Transverse colon (tissue), 4 donors: ENCODE data around the gene CWC27. TPM values are rescaled to one million over a fixed set of nuclear protein-coding genes. Genes with fewer than 3 reads are reported as not detected.
A peak's percentile ranks its signal among the peaks of the same experiment; 100 is the strongest.

Source experiments
- DNase-seq: peaks from one replicate; pipeline ENCODE4 v3.0.0-alpha.2; 2019
- H3K27ac ChIP-seq, 4 donors: fragments of 200-600 bp; sonication (generic); 2 replicates each; pipeline ENCODE4 v1.5.1; 2016 to 2018; ENCODE audit warnings: inconsistent platforms in 4 of 4
- H3K27me3 ChIP-seq: fragments of 200-600 bp; sonication (generic); 2 replicates; pipeline ENCODE4 v1.5.1; 2017; ENCODE audit warnings: inconsistent platforms
- H3K36me3 ChIP-seq, 4 donors: fragments of 200-600 bp; sonication (generic); 2 replicates each; pipeline ENCODE4 v1.5.1; 2017 to 2019; ENCODE audit warnings: inconsistent platforms in 4 of 4
- H3K4me1 ChIP-seq, 4 donors: fragments of 200-600 bp; sonication (generic); 2 replicates each; pipeline ENCODE4 v1.5.1; 2017 to 2020; ENCODE audit warnings: inconsistent platforms in 4 of 4
- H3K4me3 ChIP-seq, 4 donors: fragments of 200-600 bp; sonication (generic); 1 replicate in 1 of 4; 2 replicates in 3 of 4; pipeline versions ENCODE4 v1.5.1 to v1.6.1; 2017 to 2019; ENCODE audit warnings: inconsistent platforms in 4 of 4
- H3K9me3 ChIP-seq, 2 donors: fragments of 200-600 bp; sonication (generic); 2 replicates each; pipeline ENCODE4 v1.5.1; 2017 to 2019; ENCODE audit warnings: inconsistent platforms in 2 of 2
- CTCF ChIP-seq, 5 experiments: fragments of 200-600 bp in 3 of 5; fragments of 450-650 bp in 2 of 5; sonication (generic) in 3 of 5; IDR thresholded peaks; 1 replicate in 2 of 5; 2 replicates in 3 of 5; pipeline ENCODE4 v1.5.1; 2016 to 2017; ENCODE audit warnings: antibody characterized with exemption in 5 of 5, inconsistent platforms in 3 of 5, mild to moderate bottlenecking in 2 of 5, moderate library complexity in 1 of 5
- EP300 ChIP-seq: sonication (generic); formaldehyde crosslinking; IDR thresholded peaks from one replicate; pipeline ENCODE4 v1.6.1; 2017; ENCODE audit warnings: antibody characterized with exemption, low read depth
- POLR2A ChIP-seq: fragments of 450-650 bp; IDR thresholded peaks from one replicate; pipeline ENCODE4 v1.6.1; 2016; ENCODE audit warnings: antibody characterized with exemption, mild to moderate bottlenecking, moderate library complexity
- POLR2AphosphoS5 ChIP-seq, 3 donors: sonication (generic); formaldehyde crosslinking; IDR thresholded peaks; one replicate each; pipeline ENCODE4 v1.6.1; 2016; ENCODE audit warnings: antibody characterized with exemption in 3 of 3
- WGBS, 2 donors: methylation state at CpG; one replicate each; pipeline ENCODE4 v1.1.5; 2018; ENCODE audit warnings: low coverage in 1 of 2; 5-methylcytosine and 5-hydroxymethylcytosine counted together
- in situ Hi-C, 4 donors: fragments of 200-750 bp; cut with MboI; loops; one replicate each; pipeline versions ENCODE4 v1.15.0 to v1.15.1; 2017; ENCODE audit warnings: low sequenced_read_pairs in 3 of 4, low pct_ligation_motif_present in 1 of 4, low pct_unique_long_range_greater_than_20kb in 1 of 4
- intact Hi-C: fragments of 100-400 bp; cut with DNase I; formaldehyde crosslinking; loops from one replicate; pipeline ENCODE4 v1.15.1; 2023; ENCODE audit warnings: low total_unique reads
- total RNA-seq, 4 donors: library from RNA; depleted of rRNA; stranded (reverse); fragments of >200 nt; gene quantifications; one replicate each; pipeline ENCODE4 v1.1.0, GENCODE V29; 2016

CWC27 gene
- total RNA-seq, 4 donors from 2014 or later = 9.6 to 36.2 (median 15.6) TPM; not detected in 1

- in situ Hi-C loops = no loop called here
- intact Hi-C loops = no loop called here
- WGBS, 2 donors = 60 to 84% methylated on average over 2 to 9 of the region's 9 CpGs
- TF ChIP-seq EP300 (no peak), POLR2A (no peak), CTCF (IDR thresholded peaks at IDR 0.05) (no peak), POLR2AphosphoS5 (IDR thresholded peaks at IDR 0.05) (no peak)
- Histone ChIP-seq H3K27ac (no peak overlapping the region), H3K9me3 (no peaks in the 10 kb centered on the region), H3K4me3 (no peak overlapping the region), H3K36me3 (no peaks in the 10 kb centered on the region), H3K4me1 (peaks cover 0 to 11% (median 4%) of the 10 kb centered on the region in 4 donors), H3K27me3 (no peaks in the 10 kb centered on the region)
- DNase-seq = no peak
Measured at GRCh38 chr5:65061250-65061973, 292.7 kb downstream of the CWC27 start.

GRCh38 chr5:65061974-65062353 is 293.2 kb downstream of the CWC27 start:
- H3K27me3 ChIP-seq = no peaks in the 10 kb centered on the region
- H3K36me3 ChIP-seq = no peaks in the 10 kb centered on the region
- H3K9me3 ChIP-seq = no peaks in the 10 kb centered on the region
- 72 to 83% methylated on average over 1 of the region's 1 CpG for WGBS, 2 donors
- DNase-seq = no peak
- in situ Hi-C loops (no loop called here), intact Hi-C loops (no loop called here)
- H3K4me3 ChIP-seq = no peak overlapping the region
- H3K27ac ChIP-seq = no peak overlapping the region
- no peak for TF ChIP-seq POLR2AphosphoS5 (IDR thresholded peaks at IDR 0.05)
- no peak for TF ChIP-seq POLR2A
- no peak for TF ChIP-seq CTCF (IDR thresholded peaks at IDR 0.05)
- TF ChIP-seq EP300 = no peak
- peaks cover 0 to 11% (median 4%) of the 10 kb centered on the region in 4 donors for H3K4me1 ChIP-seq

- Histone ChIP-seq H3K4me3 (no peak overlapping the region), H3K4me1 (peaks cover 0 to 11% (median 4%) of the 10 kb centered on the region in 4 donors), H3K36me3 (no peaks in the 10 kb centered on the region), H3K27ac (peak overlapping the region in 3 of 4 donors; percentile 32 to 44 (median 42)), H3K9me3 (no peaks in the 10 kb centered on the region), H3K27me3 (no peaks in the 10 kb centered on the region)
- DNase-seq = no peak
- 46 to 49% methylated on average over 4 to 6 of the region's 6 CpGs for WGBS, 2 donors
- in situ Hi-C loops (no loop called here), intact Hi-C loops (no loop called here)
- TF ChIP-seq EP300 (no peak), CTCF (IDR thresholded peaks at IDR 0.05) (no peak), POLR2AphosphoS5 (IDR thresholded peaks at IDR 0.05) (peak in 1 of 3 donors; percentile 53)
Measured at GRCh38 chr5:65062469-65063083, 293.8 kb downstream of the CWC27 start.

- WGBS, 2 donors = 91 to 100% methylated on average over 2 of the region's 2 CpGs
- intact Hi-C loops = no loop called here
- TF ChIP-seq POLR2AphosphoS5 (IDR thresholded peaks at IDR 0.05) (no peak), EP300 (no peak), CTCF (IDR thresholded peaks at IDR 0.05) (no peak), POLR2A (no peak)
Measured at GRCh38 chr5:65065001-65065511, 296.3 kb downstream of the CWC27 start.

More at GRCh38 chr5:65065001-65065511, 296.3 kb downstream of the CWC27 start:
- Histone ChIP-seq H3K9me3 (no peaks in the 10 kb centered on the region), H3K36me3 (no peaks in the 10 kb centered on the region), H3K4me1 (peaks cover 0 to 11% (median 4%) of the 10 kb centered on the region in 4 donors), H3K4me3 (no peak overlapping the region), H3K27ac (no peak overlapping the region), H3K27me3 (no peaks in the 10 kb centered on the region)
- in situ Hi-C loops = no loop called here
- no peak for DNase-seq
